Measurements from ENCODE around the gene NEK4.
"Not testable (repeated sequence)": the region's sequence is repeated elsewhere in the genome, so short reads cannot be mapped to it uniquely, and the experiment has no call there.

NEK4 gene

DNA sequence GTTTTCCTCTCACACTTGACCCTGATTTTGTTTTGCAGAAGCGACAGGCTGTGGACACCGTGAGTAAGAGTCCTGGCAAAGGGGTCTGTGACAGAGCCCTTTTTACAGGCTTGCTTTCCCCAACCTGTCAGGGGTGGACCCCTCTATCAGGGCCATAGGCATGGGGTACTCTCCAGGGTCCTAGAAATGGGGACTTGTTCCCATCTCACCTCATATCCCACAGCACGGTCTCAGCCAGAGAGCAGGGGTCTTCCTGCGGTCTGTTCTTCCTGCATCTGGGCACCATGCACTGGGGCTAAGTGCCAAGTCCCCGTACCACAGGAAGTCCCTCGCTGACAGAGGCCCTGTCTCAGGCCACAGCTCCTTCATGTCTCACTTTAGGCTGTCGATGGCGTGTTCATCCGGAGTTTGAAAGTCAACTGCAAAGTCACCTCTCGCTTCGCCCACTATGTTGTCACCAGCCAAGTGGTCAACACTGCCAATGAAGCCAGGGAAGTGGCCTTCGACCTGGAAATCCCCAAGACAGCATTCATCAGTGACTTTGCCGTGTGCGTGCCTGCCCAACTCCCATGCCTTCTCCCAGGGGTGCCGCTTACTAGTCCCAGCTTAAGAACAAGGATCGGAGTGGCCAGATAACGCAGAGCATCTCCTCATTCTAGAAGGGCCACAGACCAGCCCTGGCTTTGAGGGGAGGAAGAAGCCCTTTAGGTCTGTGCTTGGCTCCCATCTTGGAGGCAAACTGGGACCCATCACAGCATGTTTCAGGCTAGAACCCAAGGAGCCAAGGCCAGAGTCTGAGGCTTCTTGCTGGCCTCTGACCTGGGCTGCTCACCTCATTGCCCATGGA is 7.4 kb upstream of the NEK4 start:
- no peak for DNase-seq (ENCODE audit: low spot score)

DNA sequence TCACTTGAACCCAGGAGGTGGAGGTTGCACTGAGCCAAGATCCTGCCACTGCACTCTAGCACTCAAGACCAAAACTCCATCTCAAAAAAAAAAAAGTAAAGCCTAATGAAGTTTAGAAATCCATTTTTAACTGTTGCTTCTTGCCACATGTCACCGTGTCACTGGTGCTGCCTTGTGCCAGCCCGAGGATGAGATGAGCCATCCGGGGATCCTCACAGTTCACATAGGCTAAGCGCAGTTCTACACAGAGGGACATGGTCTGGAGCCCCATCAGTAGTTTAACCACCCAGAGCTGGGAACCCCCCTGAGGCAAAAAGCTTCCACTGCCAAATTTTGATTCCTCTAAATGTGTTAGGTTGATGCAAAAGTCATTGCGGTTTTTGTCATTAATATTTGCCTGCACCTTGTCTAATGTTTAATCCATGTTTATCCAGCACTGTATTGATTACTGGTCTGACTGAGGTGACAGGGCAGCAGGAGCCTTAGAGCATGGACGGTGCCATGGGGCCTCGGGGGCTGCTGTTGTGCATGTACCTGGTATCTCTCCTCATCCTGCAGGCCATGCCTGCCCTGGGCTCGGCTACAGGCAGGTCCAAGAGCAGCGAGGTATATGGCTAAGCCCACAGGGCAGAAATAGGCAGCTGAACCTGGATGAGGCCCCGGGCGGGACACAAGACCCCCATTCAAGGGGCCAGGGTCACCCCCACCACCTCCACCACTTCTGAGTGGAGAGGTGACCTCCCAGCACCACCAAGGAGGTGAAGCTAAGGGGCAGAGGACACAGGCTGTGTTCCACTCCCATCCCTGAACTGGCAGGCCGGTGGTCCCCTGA is 6.6 kb upstream of the NEK4 start, which contains the start of gene ITIH1:
TSS of gene ITIH1 (plus strand) at position 473 of the 832 bp plus-strand sequence. CDS start at position 490, 17 bp downstream.
- no peak for DNase-seq (ENCODE audit: low spot score)

GRCh38 chr3:52776486-52776885 is 5.7 kb upstream of the NEK4 start:
- DNase-seq (ENCODE audit: low spot score): not testable (repeated sequence)

- no peak for DNase-seq (ENCODE audit: low spot score)
Observed at GRCh38 chr3:52775877-52776276, 5.1 kb upstream of the NEK4 start.

- DNase-seq (ENCODE audit: low spot score): no peak
Observed at GRCh38 chr3:52774901-52775864, 4.4 kb upstream of the NEK4 start.

- no peak for DNase-seq (ENCODE audit: low spot score)
Observed at GRCh38 chr3:52774066-52774713, 3.5 kb upstream of the NEK4 start.

GRCh38 chr3:52773361-52774065 is 2.8 kb upstream of the NEK4 start:
- no peak for DNase-seq (ENCODE audit: low spot score)

GRCh38 chr3:52771702-52772101 is 962 bp upstream of the NEK4 start:
- DNase-seq (ENCODE audit: low spot score): no peak

DNA sequence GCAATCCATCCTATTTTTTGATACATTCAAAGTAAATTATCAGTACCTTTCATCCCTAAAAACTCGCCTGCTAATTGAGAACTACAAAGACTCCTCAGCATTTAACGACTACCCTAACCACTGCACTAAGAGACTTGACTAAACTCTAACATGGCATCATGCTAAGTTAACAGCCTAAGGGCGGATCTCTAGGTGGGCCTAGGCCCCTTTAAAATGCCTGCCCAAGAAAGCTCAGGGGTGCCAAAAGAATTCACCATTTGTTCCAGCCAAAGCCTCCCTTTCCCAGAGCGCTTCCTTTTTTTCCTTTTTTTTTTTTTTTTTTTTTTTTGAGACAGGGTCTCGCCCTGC is 568 bp upstream of the NEK4 start:
- DNase-seq (ENCODE audit: low spot score): no peak

GRCh38 chr3:52769786-52770455 is 819 bp downstream of the NEK4 start:
- DNase-seq (ENCODE audit: low spot score): no peak

DNA sequence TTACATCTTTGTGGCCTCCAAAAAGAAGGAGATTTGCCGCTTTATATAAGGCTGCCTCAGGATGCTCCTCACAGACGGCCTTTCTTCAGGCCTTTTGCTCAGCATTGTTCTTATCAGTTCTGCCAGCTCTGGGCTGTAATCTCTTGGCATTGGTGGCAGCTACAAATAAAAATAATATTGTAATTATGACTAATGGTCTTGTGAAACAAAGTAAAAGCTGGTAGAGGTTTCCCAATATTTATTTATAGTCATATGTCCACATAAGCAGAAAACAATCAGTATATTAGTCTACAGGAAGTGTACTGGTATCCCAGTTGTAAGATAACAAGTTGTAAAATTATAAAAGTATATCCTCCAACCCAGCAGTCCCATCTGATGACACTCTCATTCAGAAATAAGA is 7.3 kb downstream of the NEK4 start:
- no peak for DNase-seq (ENCODE audit: low spot score)

- peak; percentile 25 for DNase-seq (ENCODE audit: low spot score)
Observed at GRCh38 chr3:52756141-52756540, 14.6 kb downstream of the NEK4 start.

GRCh38 chr3:52754373-52754772 is 16.4 kb downstream of the NEK4 start:
- no peak for DNase-seq (ENCODE audit: low spot score)

- no peak for DNase-seq (ENCODE audit: low spot score)
Observed at GRCh38 chr3:52752045-52752660, 18.6 kb downstream of the NEK4 start.

DNA sequence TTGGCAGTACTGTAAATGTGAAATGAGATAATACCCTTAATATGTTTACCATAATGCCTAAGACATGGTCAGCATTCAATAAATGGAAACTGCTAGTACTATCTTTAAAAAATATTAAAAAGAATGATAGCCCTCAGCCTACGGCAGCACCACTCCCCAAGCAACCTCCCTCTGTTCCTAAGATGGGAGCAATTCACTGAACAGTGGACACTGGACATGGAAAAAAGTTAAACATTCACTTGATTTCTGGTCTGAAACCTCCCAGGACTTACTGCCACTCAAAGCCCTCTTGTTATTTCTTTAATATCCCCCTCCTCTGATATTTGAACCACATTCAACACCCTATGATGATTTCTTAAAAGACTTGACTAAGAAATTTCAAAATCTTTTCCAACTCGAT is 27.0 kb downstream of the NEK4 start:
- DNase-seq (ENCODE audit: low spot score): no peak

DNA sequence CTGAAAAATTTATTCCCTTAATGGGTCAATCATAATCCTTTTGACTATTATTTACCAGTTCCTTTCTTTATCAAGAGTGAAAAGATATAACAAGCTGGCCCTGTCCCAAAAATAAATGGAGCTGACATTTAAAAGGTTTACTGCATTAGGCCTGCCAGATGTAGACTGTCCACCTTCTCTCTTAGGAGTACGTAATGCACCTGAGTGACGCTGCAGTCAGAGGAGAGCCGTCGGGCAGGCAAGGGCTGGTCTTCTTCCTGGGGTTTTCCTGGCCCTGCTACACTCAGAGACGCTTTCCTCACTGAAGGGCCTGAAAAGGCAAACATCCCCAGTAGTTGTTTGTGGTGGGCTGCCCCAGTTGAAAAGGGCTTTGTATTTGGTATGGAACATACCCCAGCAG is 27.6 kb downstream of the NEK4 start:
- DNase-seq (ENCODE audit: low spot score): no peak

DNA sequence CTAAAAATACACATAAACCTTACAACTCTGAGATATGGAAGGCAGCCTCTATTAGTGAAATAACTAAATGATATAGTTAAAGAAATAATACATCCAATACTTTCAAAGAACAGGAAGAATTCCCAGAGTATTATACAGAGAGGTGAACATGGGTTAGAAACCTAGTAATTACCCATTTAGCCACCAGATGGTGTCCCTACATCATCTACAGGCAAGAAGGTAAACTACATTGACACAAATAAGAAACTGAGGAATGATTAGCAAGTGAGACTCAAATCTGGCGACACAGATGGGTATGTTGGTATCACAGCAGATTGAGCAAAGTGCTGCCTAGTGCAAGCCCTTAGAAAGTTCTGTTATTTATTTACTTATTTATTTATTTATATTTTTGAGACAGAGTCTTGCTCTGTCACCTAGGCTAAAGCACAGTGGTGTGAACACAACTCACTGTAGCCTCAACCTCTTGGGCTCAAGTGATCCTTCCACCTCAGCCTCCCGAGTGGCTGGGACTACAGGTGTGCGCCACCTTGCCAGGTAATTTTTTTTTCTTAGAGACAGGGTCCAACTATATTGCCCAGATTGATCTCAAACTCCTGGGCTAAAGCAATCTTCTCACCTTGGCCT is 28.2 kb downstream of the NEK4 start:
- DNase-seq (ENCODE audit: low spot score): peak; percentile 50

DNA sequence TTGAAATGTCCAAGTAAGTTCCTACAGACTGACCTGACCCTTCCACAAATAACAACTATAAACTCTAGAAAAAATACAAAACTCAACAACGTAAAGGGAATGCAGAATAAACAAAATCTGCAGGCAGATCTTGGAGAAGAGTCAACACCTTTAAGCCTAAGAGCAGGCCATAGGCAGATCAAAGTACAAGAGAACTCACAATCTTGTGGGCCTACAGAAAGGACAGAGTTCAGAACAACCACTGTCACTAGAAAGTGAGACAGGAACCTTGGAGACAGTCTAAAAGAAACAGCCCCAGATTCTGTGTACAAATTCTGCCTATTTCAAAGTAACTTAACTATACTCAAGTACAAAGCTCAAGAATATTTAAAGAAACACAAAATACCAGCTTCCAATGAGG is 31.0 kb downstream of the NEK4 start:
- no peak for DNase-seq (ENCODE audit: low spot score)

- DNase-seq (ENCODE audit: low spot score): no peak
Observed at GRCh38 chr3:52733256-52733891, 37.4 kb downstream of the NEK4 start.
